Stimulated activated CD4-positive, alpha-beta T cell treated with anti-CD3 and anti-CD28 coated beads, TNF-alpha, amount 100 ng/mL, for 4 hours (primary cell): ENCODE measurements around the gene SEC16A.
"Not testable (repeated sequence)": the region's sequence is repeated elsewhere in the genome, so short reads cannot be mapped to it uniquely, and the experiment has no call there.

Experiments used
- DNase-seq, 3 experiments: peaks; one replicate each; pipeline ENCODE4 v3.0.0-alpha.2; 2020; ENCODE audit warnings: low read depth in 3 of 3

Gene SEC16A

GRCh38 chr9:136439481-136440408, 43.1 kb downstream of the SEC16A start, which contains the start of gene INPP5E:
TSS of gene INPP5E (minus strand) at chr9:136439845. CDS start at chr9:136439419, 426 bp downstream.
- DNase-seq: peak; percentile 67 to 85 (median 74)

- DNase-seq: peak; percentile 42 to 46 (median 46)
These were observed 44.0 kb downstream of the SEC16A start for GRCh38 chr9:136438548-136439480.

- DNase-seq: no peak
These were observed 44.8 kb downstream of the SEC16A start for GRCh38 chr9:136437839-136438547.

DNA sequence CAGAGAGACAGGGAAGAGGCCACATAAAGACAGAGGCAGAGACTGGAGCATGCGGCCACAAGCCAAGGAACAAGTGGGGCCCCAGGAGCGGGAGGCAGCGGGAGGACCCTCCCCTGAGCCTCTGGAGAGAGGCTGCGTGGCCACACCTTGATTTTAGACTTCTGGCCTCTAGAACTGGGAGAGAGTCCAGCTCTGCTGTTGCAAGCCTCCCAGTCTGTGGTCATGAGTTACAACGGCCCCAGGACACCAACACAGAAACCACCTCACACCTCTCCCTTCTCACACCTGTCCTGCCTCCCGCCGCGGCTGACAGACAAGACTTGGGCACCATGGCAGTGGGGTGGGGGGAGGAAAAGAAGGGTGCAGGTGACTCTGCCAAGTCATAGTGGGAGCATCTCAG, 45.4 kb downstream of the SEC16A start:
- no peak for DNase-seq

- no peak for DNase-seq
These were observed 46.7 kb downstream of the SEC16A start for GRCh38 chr9:136436055-136436634.

GRCh38 chr9:136434580-136435169, 48.2 kb downstream of the SEC16A start:
- DNase-seq: no peak

DNA sequence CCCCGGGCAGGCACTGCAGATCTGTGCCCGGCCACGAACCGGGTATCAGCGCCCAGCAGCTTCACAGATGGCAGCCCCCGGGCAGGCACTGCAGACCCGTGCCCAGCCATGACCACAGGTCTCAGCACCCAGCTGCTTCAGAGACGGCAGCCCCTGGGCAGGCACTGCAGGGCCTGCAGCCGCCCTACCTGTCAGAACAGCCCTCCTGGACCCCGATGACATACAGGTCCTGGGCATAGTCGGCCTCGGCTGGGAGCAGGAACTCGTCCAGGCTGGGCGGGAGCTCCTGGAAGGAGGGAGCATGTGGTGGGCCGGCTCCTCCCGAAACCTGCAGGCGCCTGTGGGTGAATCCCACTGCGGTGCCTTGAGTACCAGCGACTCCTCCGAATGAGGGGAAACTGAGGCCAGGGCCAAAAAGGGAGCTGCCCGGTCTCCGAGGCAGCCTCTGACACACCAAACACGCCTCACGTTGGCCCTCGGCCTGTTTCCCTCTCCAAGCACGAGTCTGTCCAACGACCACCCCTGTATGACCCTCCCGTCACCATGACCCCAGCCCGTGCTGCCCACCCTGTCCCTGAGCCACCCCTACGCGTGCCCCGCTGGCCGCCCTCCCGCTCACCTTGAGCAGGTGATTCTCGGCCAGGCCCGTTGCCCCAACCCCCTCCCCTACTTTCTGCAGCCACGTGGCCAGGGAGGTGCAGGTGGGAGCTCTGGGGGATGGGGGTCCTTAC, 48.8 kb downstream of the SEC16A start:
- DNase-seq: no peak

DNA sequence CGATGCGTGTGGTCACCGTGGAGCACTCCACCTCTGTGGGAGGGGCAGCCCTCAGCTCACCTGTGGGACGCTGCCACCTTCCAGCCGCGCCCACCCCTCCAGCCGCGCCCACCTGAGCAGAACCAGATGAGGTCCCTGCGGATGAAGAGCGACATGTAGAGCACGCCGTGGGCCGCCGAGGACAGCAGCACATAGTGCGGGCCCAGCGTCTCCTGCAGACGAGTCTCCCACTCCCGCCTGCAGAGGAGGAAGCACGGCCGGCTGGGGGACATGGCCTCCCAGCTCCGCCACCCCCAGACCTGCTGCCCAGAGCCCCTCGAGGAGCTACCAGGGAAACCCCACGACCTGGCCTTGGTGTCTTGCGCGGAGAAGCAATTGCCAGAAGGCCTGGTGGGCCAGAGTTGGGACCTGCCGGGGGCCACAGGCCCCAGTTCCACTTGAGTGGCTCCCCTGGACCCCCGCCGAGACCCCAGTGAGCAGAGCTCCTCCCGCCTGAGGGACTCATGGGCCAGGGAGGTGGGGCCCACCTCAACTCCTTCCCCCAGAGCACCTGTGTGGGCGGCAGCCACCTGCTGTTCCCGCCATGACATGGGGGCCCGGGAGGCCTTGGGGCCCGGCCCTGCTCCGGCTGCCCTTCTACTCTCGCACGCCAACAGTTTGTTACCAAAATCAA, 49.7 kb downstream of the SEC16A start:
- no peak for DNase-seq

- no peak for DNase-seq
These were observed 50.2 kb downstream of the SEC16A start for GRCh38 chr9:136432591-136432990.

DNA sequence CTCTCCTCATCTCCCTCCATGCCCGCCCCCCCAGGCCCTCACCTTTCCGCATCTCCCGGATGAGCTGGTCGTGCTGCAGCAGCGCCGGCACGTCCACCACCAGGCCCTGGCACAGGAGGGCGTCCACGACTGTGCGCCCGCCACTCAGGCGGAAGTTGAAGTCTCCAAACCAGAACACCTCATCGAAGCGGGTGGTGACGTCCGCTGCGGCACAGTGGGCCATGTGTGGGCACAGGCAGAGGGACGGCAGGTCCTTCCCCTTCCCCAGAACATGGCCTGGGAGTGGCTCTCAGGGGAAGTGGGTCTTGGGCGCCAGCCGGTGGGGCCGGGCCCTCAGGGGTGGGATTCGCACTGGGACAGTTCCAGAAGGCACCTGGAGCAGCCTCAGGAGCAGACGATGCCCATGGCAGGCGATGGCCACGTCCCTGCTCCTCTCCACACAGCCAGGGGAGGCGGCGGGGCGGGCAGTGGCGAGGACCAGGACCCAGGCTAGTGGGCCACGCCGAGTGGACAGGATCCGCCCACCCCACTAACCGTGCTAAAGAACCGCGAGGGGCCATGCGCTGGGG, 51.0 kb downstream of the SEC16A start:
- no peak for DNase-seq

DNA sequence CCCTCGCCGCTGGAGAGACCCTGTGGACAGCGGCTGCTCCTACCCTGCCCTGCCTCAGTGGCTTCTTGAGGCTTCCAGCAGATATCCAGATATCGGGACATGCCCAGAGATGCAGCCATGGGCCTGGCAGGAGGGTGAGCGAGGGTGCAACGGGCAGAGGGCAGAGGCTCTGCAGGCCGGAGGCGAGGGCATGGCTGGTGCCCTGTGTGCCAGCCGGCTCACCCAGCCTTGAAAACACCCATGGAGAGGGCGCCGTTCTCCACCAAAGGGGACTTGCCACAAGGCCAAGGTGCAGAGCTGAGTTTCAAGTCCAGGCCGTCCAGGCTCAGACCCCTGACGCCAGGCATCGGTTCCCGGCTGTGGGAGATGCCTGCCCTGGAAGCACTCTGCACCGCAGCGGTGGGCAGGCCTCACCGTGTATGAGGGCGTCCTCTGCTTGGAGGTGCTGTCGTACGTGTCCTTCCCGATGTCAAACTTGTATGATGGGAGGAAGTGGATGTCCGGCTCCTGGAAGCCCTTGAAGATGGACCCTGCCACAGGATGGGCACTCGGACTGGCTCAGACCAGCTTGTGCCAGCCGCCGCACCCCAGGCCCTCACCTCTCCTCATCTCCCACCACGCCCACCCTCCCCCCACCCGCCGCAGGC, 52.1 kb downstream of the SEC16A start:
- DNase-seq: no peak

GRCh38 chr9:136429683-136430491, 53.0 kb downstream of the SEC16A start:
- no peak for DNase-seq

GRCh38 chr9:136429075-136429628, 53.7 kb downstream of the SEC16A start:
- DNase-seq: no peak

DNA sequence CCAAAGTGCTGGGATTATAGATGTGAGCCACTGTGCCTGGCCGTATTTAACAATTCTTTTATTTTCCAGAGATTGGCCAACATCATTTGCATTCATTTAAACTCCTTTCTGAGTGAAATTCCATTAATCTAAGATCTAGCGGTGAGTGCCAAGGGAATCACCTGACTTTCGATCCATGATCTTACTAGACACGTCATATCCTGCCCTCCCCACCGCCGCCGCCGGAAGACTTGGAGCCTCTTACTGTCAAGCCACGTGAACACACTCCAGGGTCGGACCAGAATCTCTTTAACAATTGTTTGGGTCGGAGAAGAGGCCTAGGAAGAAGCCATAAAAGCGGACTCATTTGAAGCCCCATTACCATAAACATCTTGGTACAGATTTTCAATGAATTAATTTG, 56.1 kb downstream of the SEC16A start:
- DNase-seq: no peak

DNA sequence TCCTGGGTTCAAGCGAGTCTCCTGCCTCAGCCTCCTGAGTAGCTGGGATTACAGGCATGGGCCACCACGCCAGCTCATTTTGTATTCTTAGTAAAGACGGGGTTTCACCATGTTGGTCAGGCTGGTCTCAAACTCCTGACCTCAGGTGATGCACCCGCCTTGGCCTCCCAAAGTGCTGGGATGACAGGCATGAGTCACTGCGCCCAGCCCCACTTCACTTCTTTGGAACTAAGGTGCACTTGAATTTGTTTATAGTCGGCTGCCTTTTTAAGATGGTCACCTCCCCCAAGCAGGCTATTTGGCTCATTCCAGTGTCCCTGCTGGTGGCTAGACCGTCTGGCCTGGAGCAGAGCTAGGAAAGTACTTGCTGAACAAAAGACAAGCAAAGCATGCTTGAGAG, 57.5 kb downstream of the SEC16A start:
- not testable (repeated sequence) for DNase-seq

DNA sequence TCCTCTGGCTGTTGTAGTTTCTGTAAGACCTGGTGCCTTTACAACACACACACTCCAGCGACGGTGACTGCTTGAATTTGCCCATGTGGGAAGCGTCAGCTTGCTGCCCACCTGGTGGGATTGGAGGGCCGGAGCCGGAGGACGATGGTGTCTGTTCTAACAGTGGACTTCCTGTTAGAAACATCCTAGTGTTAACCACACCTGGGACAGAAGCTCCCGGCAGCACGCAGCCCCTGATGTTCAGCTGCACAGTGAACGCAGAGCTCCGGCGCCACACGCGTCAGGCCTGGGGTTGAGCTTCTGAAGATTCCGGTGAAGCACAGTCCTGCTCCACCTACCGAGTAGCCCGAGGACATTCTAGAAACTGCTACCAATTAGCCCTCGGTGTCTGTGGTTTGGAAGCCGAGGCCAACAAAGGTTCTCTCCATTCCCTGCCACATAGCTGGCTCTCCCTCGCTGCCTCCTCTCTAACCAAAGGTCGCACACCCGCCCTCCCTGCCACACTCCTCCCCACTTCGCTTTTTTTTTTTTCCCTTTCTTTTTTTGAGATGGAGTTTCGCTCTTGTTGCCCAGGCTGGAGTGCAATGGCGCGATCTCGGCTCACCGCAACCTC, 58.0 kb downstream of the SEC16A start:
- no peak for DNase-seq
